ENCODE data around the gene LGR6.
A peak's percentile ranks its signal among the peaks of the same experiment; 100 is the strongest.

LGR6 gene

DNA sequence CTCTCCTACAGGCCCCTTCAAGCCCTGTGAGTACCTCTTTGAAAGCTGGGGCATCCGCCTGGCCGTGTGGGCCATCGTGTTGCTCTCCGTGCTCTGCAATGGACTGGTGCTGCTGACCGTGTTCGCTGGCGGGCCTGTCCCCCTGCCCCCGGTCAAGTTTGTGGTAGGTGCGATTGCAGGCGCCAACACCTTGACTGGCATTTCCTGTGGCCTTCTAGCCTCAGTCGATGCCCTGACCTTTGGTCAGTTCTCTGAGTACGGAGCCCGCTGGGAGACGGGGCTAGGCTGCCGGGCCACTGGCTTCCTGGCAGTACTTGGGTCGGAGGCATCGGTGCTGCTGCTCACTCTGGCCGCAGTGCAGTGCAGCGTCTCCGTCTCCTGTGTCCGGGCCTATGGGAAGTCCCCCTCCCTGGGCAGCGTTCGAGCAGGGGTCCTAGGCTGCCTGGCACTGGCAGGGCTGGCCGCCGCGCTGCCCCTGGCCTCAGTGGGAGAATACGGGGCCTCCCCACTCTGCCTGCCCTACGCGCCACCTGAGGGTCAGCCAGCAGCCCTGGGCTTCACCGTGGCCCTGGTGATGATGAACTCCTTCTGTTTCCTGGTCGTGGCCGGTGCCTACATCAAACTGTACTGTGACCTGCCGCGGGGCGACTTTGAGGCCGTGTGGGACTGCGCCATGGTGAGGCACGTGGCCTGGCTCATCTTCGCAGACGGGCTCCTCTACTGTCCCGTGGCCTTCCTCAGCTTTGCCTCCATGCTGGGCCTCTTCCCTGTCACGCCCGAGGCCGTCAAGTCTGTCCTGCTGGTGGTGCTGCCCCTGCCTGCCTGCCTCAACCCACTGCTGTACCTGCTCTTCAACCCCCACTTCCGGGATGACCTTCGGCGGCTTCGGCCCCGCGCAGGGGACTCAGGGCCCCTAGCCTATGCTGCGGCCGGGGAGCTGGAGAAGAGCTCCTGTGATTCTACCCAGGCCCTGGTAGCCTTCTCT, 124.6 kb downstream of the LGR6 start:
- POLR2A ChIA-PET, result no interaction called here

DNA sequence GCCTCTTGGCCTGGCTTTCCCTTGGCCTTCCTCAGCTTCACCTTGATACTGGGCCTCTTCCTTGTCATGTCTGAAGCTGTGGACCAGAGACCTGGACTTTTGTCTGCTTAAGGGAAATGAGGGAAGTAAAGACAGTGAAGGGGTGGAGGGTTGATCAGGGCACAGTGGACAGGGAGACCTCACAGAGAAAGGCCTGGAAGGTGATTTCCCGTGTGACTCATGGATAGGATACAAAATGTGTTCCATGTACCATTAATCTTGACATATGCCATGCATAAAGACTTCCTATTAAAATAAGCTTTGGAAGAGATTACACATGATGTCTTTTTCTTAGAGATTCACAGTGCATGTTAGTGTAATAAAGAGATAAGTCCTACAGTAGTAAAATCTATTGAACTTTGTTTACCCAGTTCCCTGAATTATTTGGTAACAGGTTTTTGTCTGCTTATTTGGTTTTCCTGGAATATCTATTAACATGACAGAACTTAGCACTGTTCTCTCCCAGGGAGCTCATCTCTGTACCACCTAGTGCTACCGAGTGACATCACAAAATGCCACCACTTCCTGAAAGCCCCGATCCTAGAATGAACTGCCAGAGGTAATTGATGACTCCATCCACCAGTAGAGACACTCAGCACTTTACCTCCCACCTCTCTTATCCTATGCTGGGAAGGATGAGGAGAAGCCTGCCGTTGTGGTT, 125.9 kb downstream of the LGR6 start:
- H3K27ac ChIP-seq (ENCODE audit: extremely low read depth, low read depth, low read length), result no peak overlapping the region
- no peaks in the 10 kb centered on the region for H3K36me3 ChIP-seq (ENCODE audit: control insufficient read depth in 2 of 2, insufficient read depth in 1 of 2, low read length in 2 of 2)
- TF ChIP-seq SCRT1 (tag by site-specific recombination; IDR thresholded peaks at IDR 0.05; ENCODE audit: borderline replicate concordance), result no peak
- TF ChIP-seq, protein P1, sequence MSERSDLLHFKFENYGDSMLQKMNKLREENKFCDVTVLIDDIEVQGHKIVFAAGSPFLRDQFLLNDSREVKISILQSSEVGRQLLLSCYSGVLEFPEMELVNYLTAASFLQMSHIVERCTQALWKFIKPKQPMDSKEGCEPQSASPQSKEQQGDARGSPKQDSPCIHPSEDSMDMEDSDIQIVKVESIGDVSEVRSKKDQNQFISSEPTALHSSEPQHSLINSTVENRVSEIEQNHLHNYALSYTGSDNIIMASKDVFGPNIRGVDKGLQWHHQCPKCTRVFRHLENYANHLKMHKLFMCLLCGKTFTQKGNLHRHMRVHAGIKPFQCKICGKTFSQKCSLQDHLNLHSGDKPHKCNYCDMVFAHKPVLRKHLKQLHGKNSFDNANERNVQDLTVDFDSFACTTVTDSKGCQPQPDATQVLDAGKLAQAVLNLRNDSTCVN (tag by site-specific recombination; optimal IDR thresholded peaks at IDR 0.05), result no peak
- TF ChIP-seq, protein P2, sequence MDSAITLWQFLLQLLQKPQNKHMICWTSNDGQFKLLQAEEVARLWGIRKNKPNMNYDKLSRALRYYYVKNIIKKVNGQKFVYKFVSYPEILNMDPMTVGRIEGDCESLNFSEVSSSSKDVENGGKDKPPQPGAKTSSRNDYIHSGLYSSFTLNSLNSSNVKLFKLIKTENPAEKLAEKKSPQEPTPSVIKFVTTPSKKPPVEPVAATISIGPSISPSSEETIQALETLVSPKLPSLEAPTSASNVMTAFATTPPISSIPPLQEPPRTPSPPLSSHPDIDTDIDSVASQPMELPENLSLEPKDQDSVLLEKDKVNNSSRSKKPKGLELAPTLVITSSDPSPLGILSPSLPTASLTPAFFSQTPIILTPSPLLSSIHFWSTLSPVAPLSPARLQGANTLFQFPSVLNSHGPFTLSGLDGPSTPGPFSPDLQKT (IDR thresholded peaks at IDR 0.05; ENCODE audit: borderline replicate concordance, low read depth, low read length), result no peak
- no peak for TF ChIP-seq ZNF510 (tag by site-specific recombination; IDR thresholded peaks at IDR 0.05; ENCODE audit: insufficient replicate concordance)
- TF ChIP-seq OSR2 (tag by site-specific recombination; IDR thresholded peaks at IDR 0.05), result peak; percentile 47
- TF ChIP-seq ZNF157 (tag by site-specific recombination; IDR thresholded peaks at IDR 0.05), result no peak
- ChIA-PET CTCF (interaction anchor here (0.6 to 3.6 kb wide), 4 partner anchors 45 to 131 kb away, joined by 3 to 13 read pairs (median 4); partner anchors contain the start of gene LGR6), POLR2A (no interaction called here)
- no peak overlapping the region for H3K4me3 ChIP-seq (ENCODE audit: low read depth, low read length)
- no peaks in the 10 kb centered on the region for H3K9me3 ChIP-seq (ENCODE audit: control insufficient read depth, insufficient read depth, low read depth, low read length)
- H3K4me1 ChIP-seq (ENCODE audit: control insufficient read depth, insufficient read depth, low read length), result no peaks in the 10 kb centered on the region

More for the DNA sequence above, 124.6 kb downstream of the LGR6 start:
- no peaks in the 10 kb centered on the region for H3K36me3 ChIP-seq (ENCODE audit: control insufficient read depth in 2 of 2, insufficient read depth in 1 of 2, low read length in 2 of 2)
- H3K4me1 ChIP-seq (ENCODE audit: control insufficient read depth, insufficient read depth, low read length), result no peaks in the 10 kb centered on the region
- TF ChIP-seq ZNF174 (tag by site-specific recombination; IDR thresholded peaks at IDR 0.05) (no peak), ZNF530 (tag by site-specific recombination; IDR thresholded peaks at IDR 0.05; ENCODE audit: low read depth) (no peak), ZNF670 (tag by site-specific recombination; IDR thresholded peaks at IDR 0.05; ENCODE audit: low read depth) (no peak), ZNF658 (tag by site-specific recombination; IDR thresholded peaks at IDR 0.05) (no peak), ZNF391 (tag by site-specific recombination; IDR thresholded peaks at IDR 0.05; ENCODE audit: borderline replicate concordance, low read depth) (no peak), KLF8 (tag by site-specific recombination; IDR thresholded peaks at IDR 0.05) (no peak), KLF7 (tag by site-specific recombination; IDR thresholded peaks at IDR 0.05; ENCODE audit: borderline replicate concordance) (no peak), ZNF544 (tag by site-specific recombination; IDR thresholded peaks at IDR 0.05) (no peak), ZNF514 (tag by site-specific recombination; IDR thresholded peaks at IDR 0.05) (no peak), ZNF121 (tag by site-specific recombination; IDR thresholded peaks at IDR 0.05) (no peak), ZNF433 (tag by site-specific recombination; IDR thresholded peaks at IDR 0.05; ENCODE audit: low read depth) (no peak), ZNF394 (tag by site-specific recombination; IDR thresholded peaks at IDR 0.05; ENCODE audit: borderline replicate concordance) (no peak), ZBTB8A (tag by site-specific recombination; IDR thresholded peaks at IDR 0.05) (no peak), ZNF423 (tag by site-specific recombination; IDR thresholded peaks at IDR 0.05) (no peak)
- TF ChIP-seq, protein P1 (tag by site-specific recombination; optimal IDR thresholded peaks at IDR 0.05), result no peak
- TF ChIP-seq, protein P3, sequence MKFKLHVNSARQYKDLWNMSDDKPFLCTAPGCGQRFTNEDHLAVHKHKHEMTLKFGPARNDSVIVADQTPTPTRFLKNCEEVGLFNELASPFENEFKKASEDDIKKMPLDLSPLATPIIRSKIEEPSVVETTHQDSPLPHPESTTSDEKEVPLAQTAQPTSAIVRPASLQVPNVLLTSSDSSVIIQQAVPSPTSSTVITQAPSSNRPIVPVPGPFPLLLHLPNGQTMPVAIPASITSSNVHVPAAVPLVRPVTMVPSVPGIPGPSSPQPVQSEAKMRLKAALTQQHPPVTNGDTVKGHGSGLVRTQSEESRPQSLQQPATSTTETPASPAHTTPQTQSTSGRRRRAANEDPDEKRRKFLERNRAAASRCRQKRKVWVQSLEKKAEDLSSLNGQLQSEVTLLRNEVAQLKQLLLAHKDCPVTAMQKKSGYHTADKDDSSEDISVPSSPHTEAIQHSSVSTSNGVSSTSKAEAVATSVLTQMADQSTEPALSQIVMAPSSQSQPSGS (tag by site-specific recombination; IDR thresholded peaks at IDR 0.05; ENCODE audit: low read depth), result no peak
- TF ChIP-seq, protein P4, sequence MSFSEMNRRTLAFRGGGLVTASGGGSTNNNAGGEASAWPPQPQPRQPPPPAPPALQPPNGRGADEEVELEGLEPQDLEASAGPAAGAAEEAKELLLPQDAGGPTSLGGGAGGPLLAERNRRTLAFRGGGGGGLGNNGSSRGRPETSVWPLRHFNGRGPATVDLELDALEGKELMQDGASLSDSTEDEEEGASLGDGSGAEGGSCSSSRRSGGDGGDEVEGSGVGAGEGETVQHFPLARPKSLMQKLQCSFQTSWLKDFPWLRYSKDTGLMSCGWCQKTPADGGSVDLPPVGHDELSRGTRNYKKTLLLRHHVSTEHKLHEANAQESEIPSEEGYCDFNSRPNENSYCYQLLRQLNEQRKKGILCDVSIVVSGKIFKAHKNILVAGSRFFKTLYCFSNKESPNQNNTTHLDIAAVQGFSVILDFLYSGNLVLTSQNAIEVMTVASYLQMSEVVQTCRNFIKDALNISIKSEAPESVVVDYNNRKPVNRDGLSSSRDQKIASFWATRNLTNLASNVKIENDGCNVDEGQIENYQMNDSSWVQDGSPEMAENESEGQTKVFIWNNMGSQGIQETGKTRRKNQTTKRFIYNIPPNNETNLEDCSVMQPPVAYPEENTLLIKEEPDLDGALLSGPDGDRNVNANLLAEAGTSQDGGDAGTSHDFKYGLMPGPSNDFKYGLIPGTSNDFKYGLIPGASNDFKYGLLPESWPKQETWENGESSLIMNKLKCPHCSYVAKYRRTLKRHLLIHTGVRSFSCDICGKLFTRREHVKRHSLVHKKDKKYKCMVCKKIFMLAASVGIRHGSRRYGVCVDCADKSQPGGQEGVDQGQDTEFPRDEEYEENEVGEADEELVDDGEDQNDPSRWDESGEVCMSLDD (tag by site-specific recombination; IDR thresholded peaks at IDR 0.05), result no peak
- no peaks in the 10 kb centered on the region for H3K9me3 ChIP-seq (ENCODE audit: control insufficient read depth, insufficient read depth, low read depth, low read length)
- H3K27ac ChIP-seq (ENCODE audit: extremely low read depth, low read depth, low read length), result no peak overlapping the region
- CTCF ChIA-PET, result interaction anchor here (1.4 to 7.0 kb wide), 4 partner anchors 9 to 122 kb away, joined by 5 to 155 read pairs (median 48); partner anchors contain the start of gene LGR6
- no peak overlapping the region for H3K4me3 ChIP-seq (ENCODE audit: low read depth, low read length)
